Small intestine (tissue), 16 donors: ENCODE data around the gene YIPF2. TPM values are rescaled to one million over a fixed set of nuclear protein-coding genes. Genes with fewer than 3 reads are reported as not detected.

ENCODE experiments used
- DNase-seq, 2 donors: peaks; one replicate each; pipeline versions ENCODE4 v3.0.0 to v3.0.0-alpha.2; 2013
- FAIRE-seq: peaks from 2 replicates; lab custom pipeline; 2012; peaks lifted over from hg19 to GRCh38; lab: Jason Lieb, UNC
- H3K27ac ChIP-seq, 3 donors: one replicate each; pipeline ENCODE4 v1.5.1; 2013; ENCODE audit warnings: low read length in 2 of 3, mild to moderate bottlenecking in 2 of 3, control low read depth in 1 of 3, inconsistent platforms in 1 of 3, low read depth in 1 of 3, moderate library complexity in 1 of 3
- H3K27me3 ChIP-seq, 3 donors: one replicate each; pipeline ENCODE4 v1.6.1; 2013; ENCODE audit warnings: low read length in 3 of 3, inconsistent platforms in 1 of 3; ENCODE audit not compliant: control insufficient read depth in 3 of 3, insufficient read depth in 3 of 3
- H3K36me3 ChIP-seq, 3 donors: one replicate each; pipeline ENCODE4 v1.6.1; 2013; ENCODE audit warnings: low read length in 3 of 3, inconsistent platforms in 1 of 3, low read depth in 1 of 3, mild to moderate bottlenecking in 1 of 3, moderate library complexity in 1 of 3; ENCODE audit not compliant: control insufficient read depth in 3 of 3, insufficient read depth in 2 of 3
- H3K4me1 ChIP-seq, 3 donors: one replicate each; pipeline ENCODE4 v1.6.1; 2013; ENCODE audit warnings: low read length in 2 of 3, inconsistent platforms in 1 of 3, low read depth in 1 of 3, mild to moderate bottlenecking in 1 of 3, moderate library complexity in 1 of 3; ENCODE audit not compliant: control insufficient read depth in 3 of 3, insufficient read depth in 2 of 3
- H3K4me3 ChIP-seq, 3 donors: one replicate each; pipeline ENCODE4 v1.5.1; 2013; ENCODE audit warnings: low read length in 3 of 3, control low read depth in 1 of 3, inconsistent platforms in 1 of 3, low read depth in 1 of 3, mild to moderate bottlenecking in 1 of 3, moderate library complexity in 1 of 3
- H3K9me3 ChIP-seq, 2 donors: one replicate each; pipeline ENCODE4 v1.6.1; 2013; ENCODE audit warnings: low read depth in 1 of 2, low read length in 1 of 2; ENCODE audit not compliant: control insufficient read depth in 2 of 2, insufficient read depth in 1 of 2
- WGBS, 3 donors: extraction: QIAGEN DNeasy Blood & Tissue Kit; methylation state at CpG; one replicate each; pipeline ENCODE4 v1.1.7; 2013; 5-methylcytosine and 5-hydroxymethylcytosine counted together
- long read RNA-seq, 10 donors: transcript quantifications; one replicate each; lab custom pipeline, GENCODE V29; 2026
- polyA plus RNA-seq, 4 donors: library from polyadenylated mRNA; stranded (reverse) in 3 of 4; unstranded in 1 of 4; fragments of 200-250 nt in 3 of 4; fragments of 120-200 nt in 1 of 4; gene quantifications; one replicate each; pipeline versions ENCODE4 v1.2.1 to v1.2.3, GENCODE V29; 2013
- donor health status: healthy with polysubstance abuse.
- donor health status: control.
- donor health status: control.
- donor health status: Bipolar disorder and iron deficiency.
- donor health status: healthy.

The YIPF2 gene
- polyA plus RNA-seq, result 10 to 100 TPM; 18.3 to 65.1 (median 40.1) TPM
- long read RNA-seq, donor 1, result 0 reads
- long read RNA-seq, donor 2, partial matches to known transcripts, result 6 of 9 reads
- long read RNA-seq, donor 2, other reads (novel, unspliced or antisense), result 0 of 9 reads
- long read RNA-seq, donor 3, partial matches to known transcripts, result 44 of 48 reads
- long read RNA-seq, donor 3, other reads (novel, unspliced or antisense), result 0 of 48 reads
- long read RNA-seq, donor 4, partial matches to known transcripts, result 0 of 1 reads
- long read RNA-seq, donor 4, other reads (novel, unspliced or antisense), result 0 of 1 reads
- long read RNA-seq, donor 5, partial matches to known transcripts, result 0 of 3 reads
- long read RNA-seq, donor 5, other reads (novel, unspliced or antisense), result 0 of 3 reads
- long read RNA-seq, donor 6, partial matches to known transcripts, result 7 of 12 reads
- long read RNA-seq, donor 6, other reads (novel, unspliced or antisense), result 0 of 12 reads
- long read RNA-seq, donor 7, transcript YIPF2-201 (10 exons, 2,087 nt), result major isoform, 7 of 13 reads
- long read RNA-seq, donor 7, partial matches to known transcripts, result 5 of 13 reads
- long read RNA-seq, donor 7, other reads (novel, unspliced or antisense), result 0 of 13 reads
- long read RNA-seq, donor 8, partial matches to known transcripts, result 0 of 1 reads
- long read RNA-seq, donor 8, other reads (novel, unspliced or antisense), result 0 of 1 reads
- long read RNA-seq, donor 9, partial matches to known transcripts, result 0 of 2 reads
- long read RNA-seq, donor 9, other reads (novel, unspliced or antisense), result 0 of 2 reads
- long read RNA-seq, donor 10, transcript YIPF2-204 (10 exons, 1,550 nt), result major isoform, 7 of 14 reads
- long read RNA-seq, donor 10, partial matches to known transcripts, result 0 of 14 reads
- long read RNA-seq, donor 10, other reads (novel, unspliced or antisense), result 0 of 14 reads

GRCh38 chr19:10928563-10929401 lies at the start of gene YIPF2, which contains the start of gene TIMM29:
TSS of gene YIPF2 (minus strand) at chr19:10928639. CDS start at chr19:10928410, 229 bp downstream.
TSS of gene TIMM29 (plus strand) at chr19:10928811. CDS start at chr19:10928823, 12 bp downstream.
- peaks cover 0 to 57% (median 4%) of the 10 kb centered on the region in 3 donors for H3K36me3 ChIP-seq
- H3K9me3 ChIP-seq, result no peaks in the 10 kb centered on the region
- 0% methylated on average over 34 to 96 of the region's 96 CpGs for WGBS, 3 donors
- peak within 1 kb of the TSS; percentile 78 to 99 (median 87) for H3K4me3 ChIP-seq
- peaks cover 0 to 14% (median 8%) of the 10 kb centered on the region in 3 donors for H3K4me1 ChIP-seq
- no peaks in the 10 kb centered on the region for H3K27me3 ChIP-seq
- peak within 1 kb of the TSS; percentile 56 to 82 (median 66) for H3K27ac ChIP-seq
- FAIRE-seq, result no peak
- peak; percentile 99 to 100 for DNase-seq

GRCh38 chr19:10977742-10978092 lies 49.3 kb upstream of the YIPF2 start:
- FAIRE-seq, result no peak
- 61 to 72% (median 69%) methylated on average over 5 of the region's 5 CpGs for WGBS, 3 donors
- Histone ChIP-seq H3K27me3 (no peaks in the 10 kb centered on the region), H3K36me3 (peaks cover 0 to 33% (median 0%) of the 10 kb centered on the region in 3 donors), H3K27ac (no peak overlapping the region), H3K4me3 (no peak overlapping the region), H3K4me1 (peaks cover 0 to 29% (median 7%) of the 10 kb centered on the region in 3 donors), H3K9me3 (no peaks in the 10 kb centered on the region)
- no peak for DNase-seq

GRCh38 chr19:10976131-10976892 lies 47.9 kb upstream of the YIPF2 start:
- H3K27me3 ChIP-seq, result no peaks in the 10 kb centered on the region
- H3K4me1 ChIP-seq, result peaks cover 0 to 29% (median 7%) of the 10 kb centered on the region in 3 donors
- H3K36me3 ChIP-seq, result peaks cover 0 to 30% (median 0%) of the 10 kb centered on the region in 3 donors
- H3K4me3 ChIP-seq, result peak overlapping the region in 1 of 3 donors; percentile 3
- FAIRE-seq (no peak), DNase-seq (peak; percentile 73 to 84)
- 49 to 62% (median 61%) methylated on average over 19 of the region's 19 CpGs for WGBS, 3 donors
- no peaks in the 10 kb centered on the region for H3K9me3 ChIP-seq
- H3K27ac ChIP-seq, result peak overlapping the region; percentile 53 to 85 (median 59)

- DNase-seq, result peak in 1 of 2 donors; percentile 37
- peaks cover 0 to 29% (median 7%) of the 10 kb centered on the region in 3 donors for H3K4me1 ChIP-seq
- H3K27me3 ChIP-seq, result no peaks in the 10 kb centered on the region
- FAIRE-seq, result no peak
- 52 to 57% (median 56%) methylated on average over 19 of the region's 19 CpGs for WGBS, 3 donors
- peaks cover 0 to 26% (median 0%) of the 10 kb centered on the region in 3 donors for H3K36me3 ChIP-seq
- peak overlapping the region in 1 of 3 donors; percentile 3 for H3K4me3 ChIP-seq
- no peaks in the 10 kb centered on the region for H3K9me3 ChIP-seq
- H3K27ac ChIP-seq, result peak overlapping the region; percentile 53 to 85 (median 59)
Measured at GRCh38 chr19:10975374-10976130, 47.1 kb upstream of the YIPF2 start.

- no peak overlapping the region for H3K4me3 ChIP-seq
- WGBS, 3 donors, result 93 to 96% (median 93%) methylated on average over 7 to 8 of the region's 8 CpGs
- DNase-seq (no peak), FAIRE-seq (no peak)
- no peaks in the 10 kb centered on the region for H3K9me3 ChIP-seq
- H3K36me3 ChIP-seq, result peaks cover 0 to 23% (median 0%) of the 10 kb centered on the region in 3 donors
- no peaks in the 10 kb centered on the region for H3K27me3 ChIP-seq
- H3K27ac ChIP-seq, result no peak overlapping the region
- H3K4me1 ChIP-seq, result peaks cover 0 to 24% (median 15%) of the 10 kb centered on the region in 3 donors
Measured at GRCh38 chr19:10971107-10971726, 42.8 kb upstream of the YIPF2 start.

- no peak for FAIRE-seq
- DNase-seq, result peak in 1 of 2 donors; percentile 59
- Histone ChIP-seq H3K4me1 (peaks cover 0 to 8% (median 8%) of the 10 kb centered on the region in 3 donors), H3K27ac (peak overlapping the region in 2 of 3 donors; percentile 32 to 62), H3K4me3 (no peak overlapping the region), H3K9me3 (no peaks in the 10 kb centered on the region), H3K36me3 (peaks cover 0 to 24% (median 0%) of the 10 kb centered on the region in 3 donors), H3K27me3 (no peaks in the 10 kb centered on the region)
- WGBS, 3 donors, result 26 to 52% (median 35%) methylated on average over 10 of the region's 10 CpGs
Measured at GRCh38 chr19:10968527-10969135, 40.2 kb upstream of the YIPF2 start.
